NCI-H460 (cell line): Measurements from ENCODE around the gene FARSA. TPM values are rescaled to one million over a fixed set of nuclear protein-coding genes. Genes with fewer than 3 reads are reported as not detected.

ENCODE experiments used
- DNase-seq: peaks from one replicate; pipeline ENCODE4 v3.0.0-alpha.2; 2016; ENCODE audit warnings: low read depth; ENCODE audit errors: extremely low read depth
- small RNA-seq, 2 experiments: library from RNA; depleted of rRNA; stranded (forward); fragments of <200 nt; gene quantifications; one replicate each; pipeline ENCODE3, GENCODE V24; 2014
- total RNA-seq: library from RNA; depleted of rRNA; stranded (reverse); fragments of >200 nt; shearing (Covaris generic); gene quantifications from 2 replicates; pipeline ENCODE4 v1.2.3, GENCODE V29; 2014; rRNA removed

The FARSA gene
- total RNA-seq, 1 experiment from 2014 or later, result 45.7 TPM

DNA sequence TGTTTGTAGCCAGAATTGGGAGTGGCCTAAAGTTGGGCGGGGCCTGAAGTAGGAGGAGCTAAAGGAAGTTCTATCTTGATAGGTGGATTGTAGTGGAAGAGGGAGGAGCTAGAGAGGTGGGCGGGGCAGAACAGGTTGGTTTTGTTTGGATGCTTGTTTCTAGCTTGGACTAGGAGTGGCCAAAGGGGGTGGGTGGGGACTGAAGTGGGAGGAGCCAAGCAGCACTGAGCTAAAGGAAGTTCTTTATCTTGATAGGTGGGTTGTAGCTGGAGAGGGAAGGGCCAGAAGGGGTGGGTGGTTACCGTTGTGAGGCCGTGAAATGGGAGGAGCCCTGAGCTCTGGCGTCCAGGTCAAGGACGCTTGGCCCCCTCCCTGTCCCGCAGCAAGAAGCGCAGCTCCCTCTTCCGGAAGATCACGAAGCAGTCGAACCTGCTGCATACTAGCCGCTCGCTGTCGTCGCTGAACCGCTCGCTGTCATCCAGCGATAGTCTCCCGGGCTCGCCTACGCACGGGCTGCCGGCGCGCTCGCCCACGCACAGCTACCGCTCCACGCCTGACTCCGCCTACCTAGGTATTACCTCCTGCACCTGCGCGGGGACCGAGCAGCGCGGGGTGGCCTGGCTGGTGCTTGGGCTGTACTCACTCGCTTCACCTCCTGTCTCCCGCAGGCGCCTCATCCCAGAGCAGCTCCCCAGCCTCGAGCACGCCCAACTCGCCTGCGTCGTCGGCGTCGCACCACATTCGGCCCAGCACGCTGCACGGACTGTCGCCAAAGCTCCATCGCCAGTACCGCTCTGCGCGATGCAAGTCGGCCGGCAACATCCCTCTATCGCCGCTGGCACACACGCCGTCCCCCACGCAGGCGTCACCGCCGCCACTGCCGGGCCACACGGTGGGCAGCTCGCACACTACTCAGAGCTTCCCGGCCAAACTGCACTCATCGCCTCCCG is 60.3 kb downstream of the FARSA start:
- DNase-seq, result no peak

Small RNA genes within 50 kb of the gene (small RNA-seq; reads per million reads assigned to genes)
- gene MIR5695, result 0 reads per million in 2 experiments
- 0.02 to 0.12 reads per million in 2 experiments for gene MIR6515

Other genes with a start within 250 kb of the FARSA start
- gene GNG14, start 245.7 kb downstream of the FARSA start, total RNA-seq, result not detected in 2 replicates
- 6.2 and 6.9 TPM in 2 replicates for gene FBXW9, start 237.1 kb downstream of the FARSA start, total RNA-seq
- gene TNPO2, start 209.8 kb downstream of the FARSA start, total RNA-seq, result 17.4 and 23.4 TPM in 2 replicates
- 141 and 145 TPM in 2 replicates for gene TRIR, start 199.0 kb downstream of the FARSA start, total RNA-seq
- 50.9 and 53.9 TPM in 2 replicates for gene GET3, start 196.2 kb downstream of the FARSA start, total RNA-seq
- 0.22 TPM in 1 of 2 replicates, not detected in the other for gene BEST2, start 181.9 kb downstream of the FARSA start, total RNA-seq
- gene HOOK2, start 158.2 kb downstream of the FARSA start, total RNA-seq, result 6.0 TPM in 2 replicates
- gene JUNB, start 142.2 kb downstream of the FARSA start, total RNA-seq, result 137 and 153 TPM in 2 replicates
- 216 and 259 TPM in 2 replicates for gene PRDX2, start 131.9 kb downstream of the FARSA start, total RNA-seq
- gene THSD8, start 131.6 kb downstream of the FARSA start, total RNA-seq, result not detected in 2 replicates
- gene RNASEH2A, start 127.1 kb downstream of the FARSA start, total RNA-seq, result 25.6 and 31.1 TPM in 2 replicates
- not detected in 2 replicates for gene RTBDN, start 99.1 kb downstream of the FARSA start, total RNA-seq
- gene MAST1, start 95.2 kb downstream of the FARSA start, total RNA-seq, result 1.7 TPM in 2 replicates
- gene DNASE2, start 52.3 kb downstream of the FARSA start, total RNA-seq, result 24.5 and 26.8 TPM in 2 replicates
- gene KLF1, start 46.5 kb downstream of the FARSA start, total RNA-seq, result 0.52 and 1.3 TPM in 2 replicates
- gene GCDH, start 42.6 kb downstream of the FARSA start, total RNA-seq, result 5.5 and 5.8 TPM in 2 replicates
- gene SYCE2, start 14.4 kb downstream of the FARSA start, total RNA-seq, result 0.37 TPM in 1 of 2 replicates, not detected in the other
- gene CALR, start 4.9 kb upstream of the FARSA start, total RNA-seq, result 378 and 410 TPM in 2 replicates
- gene RAD23A, start 12.2 kb upstream of the FARSA start, total RNA-seq, result 165 and 189 TPM in 2 replicates
- gene GADD45GIP1, start 23.5 kb upstream of the FARSA start, total RNA-seq, result 24.7 and 27.4 TPM in 2 replicates
- gene DAND5, start 35.9 kb upstream of the FARSA start, total RNA-seq, result not detected in 2 replicates
- gene NFIX, start 61.8 kb upstream of the FARSA start, total RNA-seq, result 5.2 and 8.2 TPM in 2 replicates
- 1.4 and 2.7 TPM in 2 replicates for gene LYL1, start 169.1 kb upstream of the FARSA start, total RNA-seq
- gene TRMT1, start 183.0 kb upstream of the FARSA start, total RNA-seq, result 36.2 and 42.8 TPM in 2 replicates
- 32.0 and 35.3 TPM in 2 replicates for gene NACC1, start 184.6 kb upstream of the FARSA start, total RNA-seq
- 49.9 and 58.8 TPM in 2 replicates for gene STX10, start 216.7 kb upstream of the FARSA start, total RNA-seq
- 35.3 and 43.7 TPM in 2 replicates for gene IER2, start 216.7 kb upstream of the FARSA start, total RNA-seq